ENCODE results near the gene CDH13.

CDH13 gene

DNA sequence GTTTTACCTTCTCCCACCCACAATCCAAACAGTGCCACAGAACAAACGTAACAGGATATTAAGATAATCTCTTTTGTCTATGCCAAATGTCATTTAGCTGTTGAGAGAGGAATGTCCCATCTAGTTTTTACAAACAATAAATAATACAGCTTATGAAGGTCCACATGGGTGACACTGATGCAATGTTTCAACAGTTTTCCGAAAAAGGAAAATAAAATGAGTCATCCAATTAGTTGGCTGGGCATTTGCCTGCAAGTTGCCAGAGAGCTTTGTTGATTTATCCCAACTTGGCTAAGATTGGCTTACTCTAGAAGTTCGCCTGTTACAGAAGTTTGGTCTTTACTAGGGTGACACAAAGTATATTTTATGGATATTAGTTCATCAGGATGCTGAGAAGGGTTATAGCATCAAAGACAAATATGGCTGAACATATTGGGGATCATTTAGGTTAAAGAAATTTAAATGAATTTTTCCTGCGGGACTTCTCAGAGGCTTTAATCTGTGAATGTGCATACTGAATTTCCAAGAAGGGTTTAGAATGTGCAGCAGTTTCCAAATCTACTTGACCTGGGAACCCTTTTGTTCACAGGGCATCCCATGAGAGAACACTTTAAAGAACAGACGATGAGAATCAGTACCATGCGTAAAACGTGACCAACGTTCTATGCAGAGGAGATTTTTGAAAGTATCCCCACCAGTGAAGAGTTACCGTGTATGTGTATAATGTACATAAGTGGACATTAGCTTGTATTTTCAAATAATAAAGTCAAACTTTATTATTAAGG is 73.1 kb downstream of the CDH13 start:
- no peak for DNase-seq

DNA sequence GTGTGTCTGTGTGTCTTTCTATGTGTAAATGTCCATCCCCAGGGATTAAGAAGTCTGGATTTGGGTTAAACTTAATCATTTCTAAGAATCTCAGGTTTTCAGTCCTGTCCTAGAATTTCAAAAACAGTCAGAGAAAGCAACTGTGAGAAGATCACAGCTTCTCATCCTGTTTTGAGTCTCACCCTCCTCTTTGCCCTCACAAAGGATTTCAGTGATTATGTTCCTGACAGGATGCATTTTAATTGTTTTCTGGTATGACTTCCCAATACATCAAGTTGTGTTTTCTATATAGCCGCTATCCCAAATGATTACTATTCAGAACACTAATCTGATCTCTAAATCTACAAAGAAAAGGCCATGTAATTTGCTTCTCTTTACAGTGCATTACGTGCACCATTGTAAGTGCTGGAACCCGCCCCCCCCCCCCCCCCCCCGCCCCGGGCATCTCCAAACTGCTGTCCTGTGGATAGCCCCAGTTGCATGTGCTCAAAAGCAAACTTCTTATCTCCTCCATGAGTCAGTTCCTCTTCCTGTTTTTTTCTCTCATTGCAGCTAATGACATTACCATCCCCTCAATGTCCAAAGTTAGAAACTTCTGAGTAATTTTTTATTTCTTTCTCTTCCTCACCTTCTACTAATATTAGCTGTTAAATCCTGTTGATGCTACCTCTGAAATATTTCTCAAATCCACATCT is 73.9 kb downstream of the CDH13 start:
- DNase-seq = no peak

DNA sequence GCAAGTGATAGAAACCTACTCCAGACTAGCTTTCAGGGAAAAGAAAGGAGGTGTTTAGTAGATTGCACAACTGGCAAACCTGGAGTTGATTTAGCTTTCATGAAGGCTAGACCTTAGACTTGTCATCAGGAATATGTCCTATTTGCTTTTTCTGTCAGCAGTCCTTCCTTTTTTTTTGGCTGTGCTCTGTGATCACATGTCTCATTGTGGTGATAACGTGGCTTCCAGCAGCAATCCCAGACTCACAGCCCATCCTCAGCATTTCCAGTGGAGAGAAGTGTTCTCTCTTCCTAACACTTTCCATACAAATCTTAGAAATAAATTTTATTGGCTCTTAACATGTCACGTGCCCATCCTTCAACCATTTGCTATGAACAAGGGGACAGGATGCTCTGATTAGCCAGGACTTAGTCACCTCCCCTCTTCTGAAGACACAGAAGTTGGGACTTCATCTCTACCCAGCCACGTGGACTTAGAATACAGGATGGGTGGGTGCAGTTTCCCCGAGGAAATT is 74.7 kb downstream of the CDH13 start:
- DNase-seq = no peak

DNA sequence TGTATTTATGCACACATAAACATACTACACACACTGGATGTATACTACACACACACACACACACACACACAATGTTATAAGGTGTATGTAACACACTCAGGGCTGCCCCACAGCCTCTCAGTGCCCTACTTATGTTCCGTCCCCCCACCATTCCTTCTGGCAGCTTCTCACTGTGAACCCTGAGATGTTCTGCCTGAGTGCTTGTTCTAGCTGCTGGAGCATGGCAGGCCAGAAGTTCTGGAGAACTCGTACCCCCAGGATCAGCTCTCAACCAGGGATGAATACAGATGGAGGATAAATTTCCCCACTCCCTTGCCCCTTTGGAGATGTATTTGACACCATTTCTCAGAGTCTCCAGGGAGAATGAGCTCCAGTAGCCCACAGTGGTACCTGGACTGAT is 76.4 kb downstream of the CDH13 start:
- no peak for DNase-seq

DNA sequence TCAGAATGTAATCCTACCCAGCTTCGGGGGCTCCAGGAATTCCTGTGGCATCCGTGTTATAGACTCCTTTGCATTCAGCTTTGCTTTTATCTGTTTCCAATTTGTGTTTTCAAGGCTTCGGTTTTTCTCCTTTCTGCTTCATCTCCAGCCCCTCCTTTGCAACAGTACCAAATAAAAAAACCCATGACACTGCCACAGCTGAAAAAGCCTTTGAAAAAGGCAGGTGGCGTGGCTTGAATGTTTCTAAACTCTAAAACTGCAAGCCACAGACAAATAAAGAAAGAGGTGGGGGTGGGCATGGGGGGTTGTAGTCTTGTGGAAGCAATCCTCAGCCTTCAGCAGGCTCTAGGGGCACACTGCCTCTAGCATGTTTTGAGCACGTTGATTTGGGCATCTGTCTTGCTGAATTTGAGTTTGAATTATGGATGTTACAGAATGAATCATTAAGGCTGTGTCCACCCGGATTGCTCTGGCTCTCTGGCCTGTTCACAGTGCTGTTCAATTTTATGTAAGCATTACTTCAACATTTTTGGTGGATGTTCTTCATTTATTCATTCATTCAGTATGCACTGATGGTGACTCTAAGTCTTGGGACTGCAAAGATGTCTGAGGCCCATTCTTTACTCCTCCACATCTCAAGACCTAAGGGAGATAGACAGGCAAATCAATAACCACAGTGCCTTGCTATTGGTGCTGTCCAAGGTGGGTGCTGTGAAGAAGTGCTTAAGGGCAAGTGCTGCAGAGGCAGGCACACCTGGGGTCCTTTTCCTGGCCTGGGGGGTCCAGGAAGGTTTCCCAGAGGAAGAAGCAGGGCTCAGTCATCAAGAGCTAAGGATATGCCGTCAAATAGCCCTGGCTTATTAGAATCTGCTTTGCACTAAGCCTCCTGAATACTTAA is 77.4 kb downstream of the CDH13 start:
- DNase-seq = no peak

DNA sequence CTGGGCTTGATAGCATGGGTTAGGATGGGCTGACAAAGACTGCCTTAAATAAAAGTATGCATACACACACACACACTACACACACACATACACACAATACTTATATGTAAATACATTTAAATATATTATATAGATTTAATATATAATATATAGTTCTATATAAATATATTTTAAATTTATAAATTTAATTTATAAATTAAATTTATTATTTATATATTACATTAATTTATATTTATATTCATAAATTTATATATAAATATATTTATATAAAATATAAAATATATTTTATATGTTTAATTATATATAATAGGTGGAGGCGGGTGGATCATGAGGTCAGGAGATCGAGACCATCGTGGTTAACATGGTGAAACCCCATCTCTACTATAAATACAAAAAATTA is 83.2 kb downstream of the CDH13 start:
- DNase-seq = no peak

DNA sequence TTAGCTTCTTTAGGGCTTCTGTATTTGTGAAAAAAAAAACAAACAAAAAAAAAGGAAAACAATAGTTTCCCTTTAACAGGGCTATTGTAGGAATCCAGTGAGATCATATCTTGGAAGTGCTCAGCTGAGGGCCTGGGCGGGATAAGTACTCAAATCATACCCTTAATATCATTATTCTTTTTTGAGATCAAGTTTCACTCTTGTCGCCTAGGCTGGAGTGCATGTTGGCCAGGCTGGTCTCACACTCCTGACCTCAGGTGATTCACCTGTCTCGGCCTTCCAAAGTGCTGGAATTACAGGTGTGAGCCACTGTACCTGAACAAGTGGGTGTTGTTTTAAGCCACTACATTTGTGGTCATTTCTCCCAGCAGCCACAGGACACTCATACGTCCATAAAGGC is 87.0 kb downstream of the CDH13 start:
- no peak for DNase-seq

DNA sequence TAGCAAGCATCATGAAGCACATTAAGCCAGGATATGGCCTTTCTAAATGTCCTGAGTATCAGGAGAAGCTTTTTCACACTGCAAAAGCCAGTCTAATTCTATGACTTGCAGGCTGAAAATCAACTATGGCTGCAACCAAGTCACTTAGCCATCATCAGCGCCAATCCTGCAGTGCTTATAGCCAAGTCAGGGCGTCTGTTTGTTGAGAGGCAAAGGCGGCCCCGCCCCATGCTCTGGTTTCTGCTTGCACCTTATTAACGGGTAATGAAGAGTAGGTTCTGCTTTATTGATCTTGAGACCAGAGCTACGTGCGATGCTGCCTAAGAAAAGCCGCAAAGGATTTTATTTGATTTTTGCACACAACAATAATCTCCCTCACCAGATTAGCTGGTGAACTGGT is 88.4 kb downstream of the CDH13 start:
- DNase-seq = no peak

DNA sequence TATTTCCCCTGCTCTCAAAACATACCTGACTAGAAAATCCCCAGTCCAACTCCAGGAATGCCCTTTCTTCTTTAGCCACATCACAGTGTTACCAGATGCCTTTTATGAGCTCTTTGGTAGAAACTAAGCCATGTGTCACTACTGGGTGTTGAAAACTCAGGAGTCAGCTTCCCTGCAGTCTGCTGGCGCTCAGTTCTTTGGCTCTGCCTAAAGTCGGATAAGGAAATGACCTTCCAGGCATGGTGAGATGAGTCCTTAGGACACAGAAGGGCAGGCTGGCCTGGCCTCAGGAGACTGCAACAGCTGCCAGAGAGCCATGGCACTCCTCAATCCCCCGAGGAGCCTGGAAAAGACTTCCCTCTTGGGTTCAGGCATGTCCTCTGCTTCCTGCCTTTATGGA is 89.1 kb downstream of the CDH13 start:
- DNase-seq = no peak

DNA sequence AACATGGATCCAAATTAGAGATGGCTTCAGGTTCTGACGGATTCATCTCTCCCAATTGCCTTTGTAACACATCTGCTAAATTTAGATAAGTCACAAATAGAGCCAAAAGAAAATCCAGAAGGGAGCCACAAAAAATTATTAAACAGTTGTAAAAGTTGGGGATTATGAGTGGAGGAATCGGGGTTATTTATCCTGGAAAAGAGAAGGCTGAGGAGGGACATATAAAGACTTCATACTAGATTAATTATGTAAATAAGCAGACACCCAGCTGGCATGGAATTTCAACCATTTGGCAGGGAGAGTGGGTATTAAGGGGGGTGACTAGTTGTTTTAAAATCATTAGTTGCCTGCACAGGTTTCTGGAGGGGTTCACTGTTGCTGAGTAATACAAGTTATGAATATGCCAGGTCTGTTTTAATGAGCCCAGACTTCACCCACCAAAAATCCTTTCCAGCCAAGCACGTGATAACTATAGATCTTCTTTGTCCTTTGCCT is 89.6 kb downstream of the CDH13 start:
- DNase-seq = no peak

DNA sequence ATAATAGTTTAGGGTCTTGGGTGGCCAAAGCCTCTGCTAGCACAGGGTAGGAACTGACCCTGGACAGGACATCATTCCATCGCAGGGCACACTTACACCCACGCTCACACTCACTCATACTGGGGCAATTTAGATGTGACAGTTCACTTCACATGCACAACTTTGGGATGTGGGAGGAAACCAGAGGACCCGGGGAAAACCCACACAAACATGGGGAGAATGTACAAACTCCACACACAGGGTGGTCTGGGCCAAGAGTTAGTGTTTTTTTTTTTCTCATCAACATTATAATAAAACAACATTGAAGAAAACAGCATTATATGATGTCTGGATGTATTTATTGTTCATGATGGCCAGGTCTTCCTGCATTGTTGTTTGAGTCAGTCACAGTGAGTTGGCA is 93.6 kb downstream of the CDH13 start:
- DNase-seq = no peak

DNA sequence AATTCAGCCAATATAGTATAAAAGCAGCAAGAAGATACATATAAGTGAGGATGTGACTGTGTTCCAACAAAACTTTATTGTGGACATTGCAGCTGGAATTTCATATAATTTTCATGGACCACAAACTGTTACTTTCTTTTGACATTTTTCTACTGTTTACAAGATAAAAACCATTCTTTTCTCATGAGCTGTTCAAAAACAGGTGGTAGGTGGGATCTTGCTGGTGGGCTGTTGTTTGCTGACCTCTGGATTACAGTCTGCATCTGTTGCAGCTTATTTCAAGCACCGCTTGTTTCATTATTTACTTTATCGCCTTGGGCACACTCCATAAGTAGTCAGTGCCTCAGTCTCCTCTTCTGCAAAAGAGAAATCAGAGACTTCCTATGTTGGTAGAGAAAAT is 99.5 kb downstream of the CDH13 start:
- no peak for DNase-seq

DNA sequence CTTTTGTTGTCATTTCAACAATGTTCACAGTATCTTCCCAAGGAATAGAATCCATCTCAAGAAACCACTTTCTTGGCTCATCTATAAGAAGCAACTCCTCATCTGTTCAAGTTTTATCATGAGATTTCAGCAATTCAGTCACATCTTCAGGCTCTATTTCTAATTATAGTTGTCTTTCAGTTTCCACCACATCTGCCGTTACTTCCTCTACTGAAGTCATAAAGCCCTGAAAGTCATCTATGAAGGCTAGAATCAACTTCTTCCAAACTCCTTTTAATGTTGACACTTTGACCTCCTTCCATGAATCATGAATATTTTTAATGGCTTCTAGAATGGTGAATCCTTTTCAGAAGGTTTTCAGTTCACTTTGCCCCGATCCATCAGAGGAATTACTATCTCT is 102.1 kb downstream of the CDH13 start:
- no peak for DNase-seq

DNA sequence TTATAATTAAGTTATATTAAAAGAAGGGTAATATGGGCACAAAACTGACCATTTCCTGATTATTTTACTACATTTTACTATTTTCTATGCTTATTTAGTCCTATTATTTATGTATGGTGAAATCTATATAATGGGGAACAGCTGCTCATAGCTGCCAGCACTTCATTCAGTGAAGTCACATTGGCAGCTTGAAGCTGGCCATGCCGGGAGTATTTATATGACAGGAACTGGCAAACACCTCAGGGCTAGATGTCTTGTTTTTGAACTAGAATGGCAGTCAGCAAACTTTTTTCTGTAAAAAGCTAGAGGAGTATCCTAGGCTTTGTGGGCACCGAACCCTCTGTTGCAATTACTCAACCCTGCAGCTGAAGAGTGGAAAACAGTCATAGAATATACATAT is 104.1 kb downstream of the CDH13 start:
- DNase-seq = no peak

DNA sequence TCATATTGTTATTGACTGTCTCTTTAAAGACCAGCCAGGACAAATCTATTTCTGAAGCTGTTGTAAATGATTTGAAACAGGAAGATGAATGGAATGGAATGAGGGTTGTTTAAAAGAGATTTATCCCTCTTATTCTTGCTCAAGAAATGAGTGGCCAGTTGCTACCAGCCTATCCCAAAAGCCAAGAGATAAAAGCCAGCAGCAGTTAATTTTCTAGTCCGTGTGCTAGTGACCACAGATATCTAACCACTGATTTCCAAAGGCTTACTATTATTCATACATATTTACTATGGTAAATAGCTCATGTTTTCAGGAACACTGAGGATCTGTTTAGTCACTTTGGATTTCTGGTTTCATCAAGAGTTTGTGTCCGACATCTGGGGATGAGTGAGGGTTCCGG is 105.7 kb downstream of the CDH13 start:
- no peak for DNase-seq

DNA sequence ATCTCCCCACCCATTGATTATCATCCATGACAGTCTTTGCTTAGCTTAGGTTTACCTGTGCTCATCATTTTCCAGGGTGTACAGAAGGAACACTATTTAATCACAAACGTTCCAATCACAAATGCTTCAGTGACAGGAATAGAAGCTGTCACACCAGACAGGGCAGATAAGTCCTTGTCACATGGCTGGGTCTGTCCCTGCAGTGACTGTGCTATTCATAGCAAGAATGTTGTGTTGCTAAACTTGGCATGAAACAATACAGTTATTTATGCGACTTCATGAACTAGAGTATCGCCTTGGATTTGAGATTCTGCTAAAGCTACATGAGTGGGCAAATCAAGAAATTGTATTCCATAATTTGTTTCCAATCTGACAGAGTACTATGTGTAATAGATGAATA is 108.4 kb downstream of the CDH13 start:
- no peak for DNase-seq

DNA sequence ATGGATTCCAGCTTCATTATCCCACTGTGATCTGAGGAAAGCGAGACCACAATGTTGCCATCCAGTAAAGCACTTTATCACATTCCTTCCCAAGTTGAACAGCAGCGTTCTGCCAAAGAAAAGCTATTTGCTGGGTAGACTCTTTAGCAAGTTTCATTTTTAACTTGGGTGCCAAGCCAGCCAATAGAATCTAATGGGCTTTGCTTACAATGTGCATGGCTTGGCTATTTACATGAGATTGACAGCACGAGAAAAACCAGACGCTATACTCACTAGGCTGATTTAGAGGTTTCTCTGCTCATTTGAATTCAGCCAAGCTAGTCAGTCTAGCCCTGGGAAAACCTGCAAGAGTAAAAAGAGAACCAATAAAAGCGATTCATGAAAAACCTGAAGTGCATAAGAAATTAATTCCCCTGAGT is 108.9 kb downstream of the CDH13 start:
- DNase-seq = no peak

DNA sequence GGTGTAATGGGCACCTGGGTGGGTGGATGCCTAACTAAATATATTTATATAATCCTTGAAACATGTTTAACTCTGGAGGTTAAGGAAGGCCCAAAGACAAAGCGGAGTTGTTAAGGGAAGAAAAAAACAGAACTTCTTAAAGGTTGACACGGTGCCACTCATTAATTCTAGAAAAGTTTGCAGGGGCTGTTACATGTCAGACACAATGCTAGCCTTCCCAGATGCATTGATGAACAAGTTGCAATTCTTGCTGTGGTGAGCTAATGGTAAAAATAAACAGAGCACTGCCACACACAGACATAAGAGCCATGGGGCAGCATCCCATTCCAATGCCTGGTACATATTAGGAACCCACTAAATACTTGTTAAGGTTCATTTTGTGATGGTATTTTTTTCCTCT is 109.5 kb downstream of the CDH13 start:
- DNase-seq = no peak

DNA sequence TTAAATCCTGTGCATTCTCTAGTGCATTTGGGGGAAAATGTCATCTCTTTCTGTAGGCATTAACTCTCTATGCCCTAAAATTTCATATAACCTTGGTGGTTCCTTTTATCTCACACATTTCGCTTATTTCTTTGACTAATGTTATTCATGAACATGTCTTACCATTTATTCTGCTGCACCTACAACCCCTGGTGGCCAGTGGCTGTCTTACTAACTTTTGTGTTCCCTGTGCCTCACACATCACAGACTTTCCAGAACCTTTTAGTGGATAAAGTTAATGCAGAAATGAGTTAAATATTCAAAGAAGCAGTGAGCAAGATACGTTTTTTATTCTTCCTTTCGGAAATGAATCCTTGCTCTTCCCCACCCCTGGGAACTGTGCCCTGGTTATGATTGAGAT is 111.9 kb downstream of the CDH13 start:
- no peak for DNase-seq

DNA sequence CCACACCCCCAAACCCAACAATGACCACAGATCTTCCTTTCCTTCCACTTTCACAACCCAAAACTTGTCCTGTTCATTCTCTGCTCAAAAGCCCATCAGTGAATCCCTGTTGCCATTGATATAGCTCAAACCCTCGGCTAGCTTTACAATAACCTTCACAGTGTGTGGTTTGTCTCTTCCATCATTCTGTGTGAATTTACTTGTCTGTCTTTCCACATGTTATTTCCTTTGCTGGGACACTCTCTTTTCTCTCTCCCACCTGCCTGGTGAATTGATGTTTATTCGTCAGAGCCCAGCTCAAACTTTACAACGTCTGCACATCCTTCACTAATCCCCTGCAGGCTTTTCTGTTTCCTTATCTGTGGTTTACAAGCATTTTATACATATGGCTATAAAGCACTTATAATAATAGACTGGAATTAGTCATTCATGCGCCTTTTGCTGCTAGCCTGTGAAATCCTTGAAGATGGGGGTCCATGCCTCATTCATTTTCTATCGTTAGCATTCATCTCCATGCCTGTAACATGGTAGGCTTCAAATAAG is 114.4 kb downstream of the CDH13 start:
- DNase-seq = no peak

DNA sequence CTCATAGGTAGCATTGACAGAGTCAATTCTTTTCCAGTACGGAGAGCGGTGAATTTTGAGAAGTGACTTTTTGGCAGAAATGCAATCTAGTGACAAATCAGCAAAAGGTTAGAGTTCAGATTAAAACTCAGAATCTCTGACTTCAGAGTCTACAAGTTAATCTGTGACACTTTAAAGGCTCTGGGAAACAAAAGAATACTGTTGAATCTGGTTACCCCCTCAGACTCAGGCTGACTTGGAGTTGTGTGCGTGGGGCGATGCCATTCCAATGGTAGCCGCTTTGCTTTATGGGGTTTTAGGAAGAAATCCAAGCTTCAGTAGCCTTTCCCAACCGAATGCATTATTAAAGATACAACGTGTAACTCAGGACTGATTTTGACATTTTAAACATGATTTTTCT is 118.2 kb downstream of the CDH13 start:
- no peak for DNase-seq

DNA sequence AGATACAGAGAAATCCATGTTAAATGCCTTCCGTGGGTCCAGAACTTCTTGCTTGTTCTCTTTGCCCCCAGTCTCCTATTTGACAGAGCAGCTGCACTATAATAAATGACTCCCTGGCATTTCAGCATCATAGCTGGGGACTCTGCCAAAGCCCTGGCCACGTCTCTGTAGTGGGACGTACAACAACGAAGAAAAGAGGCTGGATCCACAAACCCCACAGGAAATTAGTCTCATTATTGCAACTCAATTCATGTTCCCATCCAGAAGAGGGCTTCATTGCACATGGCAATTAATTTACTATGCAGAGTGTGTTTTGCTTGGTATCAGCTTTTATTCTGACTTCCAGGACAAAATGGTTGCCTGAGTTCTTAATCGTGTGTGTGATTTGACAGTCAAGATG is 121.3 kb downstream of the CDH13 start:
- DNase-seq = no peak

DNA sequence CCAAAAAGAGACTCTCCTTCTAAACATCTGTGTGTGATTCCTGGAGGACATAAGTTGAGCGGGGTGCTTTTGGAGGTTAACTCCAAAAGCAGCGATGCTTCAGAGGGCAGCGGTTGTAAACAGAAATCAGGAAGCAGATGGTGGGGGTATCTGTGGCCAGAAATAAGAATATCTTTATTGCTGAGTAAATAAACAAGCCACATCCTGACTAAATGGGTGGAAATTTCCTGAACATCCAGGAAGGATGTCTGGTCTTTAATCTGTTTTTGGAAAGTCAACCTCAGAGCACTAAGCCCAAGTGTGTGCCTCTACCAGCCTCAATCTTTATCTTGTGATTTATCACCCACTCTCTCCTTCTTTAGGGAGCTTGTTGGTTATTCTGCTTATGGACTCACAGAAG is 123.3 kb downstream of the CDH13 start:
- no peak for DNase-seq
